NCI-H446 (cell line): ENCODE data around the gene CCNYL1.
"Not testable (repeated sequence)": the region's sequence is repeated elsewhere in the genome, so short reads cannot be mapped to it uniquely, and the experiment has no call there.

Experiments used
- DNase-seq, 2 experiments: peaks; one replicate each; lab custom pipeline; 2025; lab: John Stamatoyannopoulos, UW

CCNYL1 gene

DNA sequence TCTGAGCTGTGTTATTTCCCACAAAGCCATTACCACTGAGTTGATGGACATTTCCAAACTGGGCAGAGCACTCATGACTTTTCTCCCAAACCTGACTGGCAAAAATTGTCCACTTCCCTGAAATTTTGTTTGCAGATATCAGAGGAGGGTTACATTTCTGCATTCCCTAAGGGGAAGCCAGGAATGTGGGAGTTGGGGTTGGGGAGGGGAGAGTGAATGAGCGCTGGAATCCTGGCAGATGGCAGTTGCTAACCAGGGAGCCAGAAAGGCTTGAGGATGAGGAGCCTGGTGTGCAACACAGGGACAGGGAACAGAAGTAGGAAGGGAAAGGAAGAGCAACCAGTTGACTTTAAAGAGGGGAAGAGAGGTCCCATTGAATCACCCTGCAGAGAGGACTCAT lies 14.0 kb upstream of the CCNYL1 start:
- no peak for DNase-seq

- DNase-seq, result no peak
These were observed 13.1 kb upstream of the CCNYL1 start for GRCh38 chr2:207698301-207698700.

DNA sequence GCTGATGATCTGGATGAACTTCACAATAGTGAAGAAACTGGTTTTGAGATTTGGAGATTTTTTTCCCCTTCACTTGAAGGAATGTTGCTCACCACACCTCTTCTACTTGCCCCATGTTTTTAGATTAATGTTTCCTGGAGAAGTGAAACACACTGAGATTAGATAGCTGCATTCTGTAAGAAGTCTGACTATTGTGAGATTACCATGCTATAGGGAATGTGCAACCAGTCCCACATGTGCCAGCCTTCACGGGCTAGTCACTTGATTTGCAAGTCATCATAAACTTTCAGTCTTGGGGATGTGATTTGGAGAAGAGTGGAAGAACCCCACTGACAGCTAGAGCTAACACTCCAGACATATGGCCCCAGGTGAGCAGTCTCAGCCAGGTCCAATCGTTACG lies 7.4 kb upstream of the CCNYL1 start:
- DNase-seq, result no peak

DNA sequence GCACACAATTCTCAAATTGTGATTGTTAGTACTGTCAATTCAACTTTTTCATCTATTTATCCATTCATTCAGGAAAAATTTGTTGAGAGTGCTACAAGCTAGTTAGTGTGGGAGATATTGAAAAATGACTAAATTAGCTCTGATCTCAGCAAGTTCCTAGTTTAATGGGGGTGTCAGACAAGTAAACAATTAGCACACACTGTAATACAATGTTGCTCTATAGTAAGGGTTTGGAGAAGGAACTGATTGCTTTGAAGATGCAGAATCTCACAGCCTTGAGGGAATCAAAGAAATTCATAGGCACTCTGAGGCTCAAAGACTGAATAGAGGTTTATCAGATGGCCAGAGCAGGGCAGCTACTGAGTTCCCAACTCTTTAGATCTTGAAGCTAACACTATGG lies 6.8 kb upstream of the CCNYL1 start:
- DNase-seq, result no peak

DNA sequence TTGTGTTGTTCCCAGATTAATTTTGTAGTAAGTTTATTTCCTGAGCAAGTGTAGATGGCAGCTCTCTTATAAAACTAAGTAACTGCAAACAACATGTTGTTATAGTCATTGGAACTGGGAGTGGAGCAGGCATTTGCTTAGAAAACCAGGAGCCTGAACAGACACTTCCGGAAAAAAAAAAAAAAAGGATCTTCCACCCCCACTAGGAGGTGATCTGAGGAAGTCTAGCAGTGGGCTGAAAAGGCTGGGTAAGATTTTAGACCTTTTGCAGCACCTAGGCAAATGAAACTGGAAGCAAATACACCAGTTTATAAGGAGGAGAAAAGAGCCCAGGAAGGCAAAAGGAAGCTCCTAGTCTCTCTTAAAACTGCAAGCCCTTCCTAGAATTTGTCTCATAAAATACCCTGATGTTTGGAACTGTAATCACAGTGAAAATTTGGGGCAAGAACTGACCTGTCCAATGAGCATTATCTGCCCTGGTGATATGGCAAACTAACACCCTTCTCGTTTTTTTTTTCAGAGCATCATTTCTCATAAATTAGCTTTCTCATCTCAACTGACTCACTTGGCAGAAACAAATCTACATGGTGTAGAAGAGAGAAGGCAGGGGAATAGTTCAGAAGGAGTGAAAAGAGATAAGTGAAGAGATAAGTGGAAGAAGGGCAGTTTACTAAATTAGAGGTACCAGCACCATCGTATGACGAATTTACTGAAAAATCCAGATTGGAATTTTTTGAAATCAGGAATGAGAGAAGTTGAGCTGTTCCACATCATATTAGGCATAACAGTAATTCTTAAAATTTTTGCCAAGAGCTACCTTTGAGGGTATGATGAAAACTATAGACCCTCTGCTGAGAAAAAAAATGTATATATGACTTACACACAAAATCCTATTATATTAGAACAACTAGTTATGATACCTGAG lies 4.2 kb upstream of the CCNYL1 start:
- DNase-seq, result no peak

GRCh38 chr2:207711750-207712530 lies 500 bp downstream of the CCNYL1 start:
- DNase-seq, result no peak

DNA sequence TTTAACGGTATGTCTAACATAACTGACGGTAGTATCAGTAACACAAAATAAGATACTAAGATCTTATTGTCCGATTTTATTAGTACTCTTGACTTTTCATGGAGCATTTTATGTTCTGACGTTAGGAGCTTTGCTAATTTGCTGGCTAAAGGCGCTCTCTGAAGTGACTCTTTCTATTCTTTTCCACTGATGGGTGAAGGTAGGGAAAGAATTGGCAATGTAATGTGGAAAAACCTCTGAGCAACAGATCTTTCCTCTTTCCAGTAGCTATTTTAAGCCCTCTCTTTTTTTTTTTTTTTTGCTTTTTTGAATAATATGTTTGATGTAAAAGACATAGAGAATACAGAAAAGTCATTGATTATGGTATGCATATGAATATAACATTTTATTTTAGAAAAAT lies 4.6 kb downstream of the CCNYL1 start:
- DNase-seq, result no peak

GRCh38 chr2:207718521-207718920 lies 7.1 kb downstream of the CCNYL1 start:
- no peak for DNase-seq

- DNase-seq, result no peak
These were observed 7.6 kb downstream of the CCNYL1 start for GRCh38 chr2:207719008-207719407.

DNA sequence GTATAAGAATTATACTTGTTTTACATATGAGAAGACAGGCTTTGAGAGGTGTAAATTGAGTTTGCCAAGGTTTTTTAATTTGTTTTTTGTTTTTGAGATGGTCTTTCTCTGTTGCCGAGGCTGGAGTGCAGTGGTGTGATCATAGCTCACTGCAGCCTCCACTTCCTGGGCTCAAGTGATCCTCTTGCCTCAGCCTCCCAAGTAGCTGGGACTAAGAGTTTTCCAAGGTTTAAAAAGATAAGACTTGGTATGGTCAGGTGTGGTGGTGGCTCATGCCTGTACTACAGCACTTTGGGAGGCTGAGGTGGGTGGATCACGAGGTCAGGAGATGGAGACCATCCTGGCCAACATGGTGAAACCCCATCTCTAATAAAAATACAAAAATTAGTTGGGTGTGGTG lies 8.2 kb downstream of the CCNYL1 start:
- DNase-seq, result not testable (repeated sequence)

- DNase-seq, result no peak
These were observed 9.2 kb downstream of the CCNYL1 start for GRCh38 chr2:207720517-207721187.

- DNase-seq, result no peak
These were observed 11.5 kb downstream of the CCNYL1 start for GRCh38 chr2:207722773-207723424.

- not testable (repeated sequence) for DNase-seq
These were observed 12.0 kb downstream of the CCNYL1 start for GRCh38 chr2:207723425-207723787.

DNA sequence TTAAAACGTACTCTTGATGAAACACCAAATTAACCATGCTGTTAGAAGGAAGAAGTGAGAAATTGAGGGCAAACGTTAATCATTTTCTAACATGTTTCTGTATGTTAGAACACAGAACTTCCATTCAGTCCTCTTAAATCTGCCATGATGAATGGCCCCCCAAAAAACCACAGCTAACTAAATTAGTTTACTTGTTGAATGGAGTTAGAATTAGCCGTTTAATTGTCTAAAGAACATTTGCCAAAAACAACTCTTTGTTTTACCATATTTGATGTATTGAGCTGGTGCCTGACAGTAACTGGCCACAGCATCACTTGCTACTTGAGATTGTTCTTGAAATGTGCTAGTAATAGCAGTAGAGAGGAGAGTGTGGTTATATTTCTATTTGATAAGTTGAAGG lies 12.7 kb downstream of the CCNYL1 start:
- no peak for DNase-seq

- DNase-seq, result no peak
These were observed 14.6 kb downstream of the CCNYL1 start for GRCh38 chr2:207725873-207726578.

GRCh38 chr2:207727261-207727660 lies 15.8 kb downstream of the CCNYL1 start:
- no peak for DNase-seq

DNA sequence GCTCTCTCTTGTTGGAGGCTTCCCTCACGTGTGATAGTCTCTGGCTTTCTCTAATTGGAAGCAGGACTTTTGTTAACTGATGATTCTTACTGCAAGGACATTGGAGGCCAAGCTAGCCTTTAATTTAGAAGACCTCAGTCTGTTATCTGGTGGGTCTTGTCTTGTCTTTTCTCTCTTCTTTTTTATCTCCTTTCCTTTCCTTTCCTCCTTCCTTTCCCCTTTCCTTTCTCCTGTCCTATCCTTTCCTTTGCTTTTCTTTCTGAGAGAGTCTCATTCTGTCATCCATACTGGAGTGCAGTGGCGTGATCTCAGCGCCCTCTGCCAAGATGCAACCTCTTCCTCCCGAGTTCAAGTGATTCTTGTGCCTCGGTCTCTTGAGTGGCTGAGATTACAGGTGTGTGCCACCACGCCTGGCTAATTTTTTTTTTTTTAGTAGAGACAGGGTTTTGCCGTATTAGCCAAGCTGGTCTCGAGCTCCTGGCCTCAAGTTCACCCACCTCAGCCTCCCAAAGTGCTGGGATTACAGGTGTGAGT lies 18.1 kb downstream of the CCNYL1 start:
- DNase-seq, result no peak

DNA sequence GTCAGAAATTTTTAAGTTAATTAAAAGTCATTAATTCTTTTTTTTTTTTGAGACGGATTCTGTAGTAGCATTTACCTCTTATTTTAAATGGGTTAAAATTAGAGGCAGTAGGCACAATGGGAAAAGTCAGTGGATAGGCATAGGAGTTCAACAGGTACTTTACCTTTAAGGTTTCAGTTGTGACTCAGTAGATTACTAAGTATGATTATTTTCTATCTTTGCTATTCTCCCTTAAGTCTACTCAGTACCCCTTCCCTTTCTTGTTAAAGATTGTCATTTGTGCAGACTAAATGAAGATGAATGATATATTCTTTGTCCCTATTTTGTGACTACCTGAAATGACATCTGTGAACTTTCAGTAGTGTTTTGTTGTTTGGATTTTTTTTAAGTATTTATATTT lies 19.7 kb downstream of the CCNYL1 start:
- DNase-seq, result no peak

DNA sequence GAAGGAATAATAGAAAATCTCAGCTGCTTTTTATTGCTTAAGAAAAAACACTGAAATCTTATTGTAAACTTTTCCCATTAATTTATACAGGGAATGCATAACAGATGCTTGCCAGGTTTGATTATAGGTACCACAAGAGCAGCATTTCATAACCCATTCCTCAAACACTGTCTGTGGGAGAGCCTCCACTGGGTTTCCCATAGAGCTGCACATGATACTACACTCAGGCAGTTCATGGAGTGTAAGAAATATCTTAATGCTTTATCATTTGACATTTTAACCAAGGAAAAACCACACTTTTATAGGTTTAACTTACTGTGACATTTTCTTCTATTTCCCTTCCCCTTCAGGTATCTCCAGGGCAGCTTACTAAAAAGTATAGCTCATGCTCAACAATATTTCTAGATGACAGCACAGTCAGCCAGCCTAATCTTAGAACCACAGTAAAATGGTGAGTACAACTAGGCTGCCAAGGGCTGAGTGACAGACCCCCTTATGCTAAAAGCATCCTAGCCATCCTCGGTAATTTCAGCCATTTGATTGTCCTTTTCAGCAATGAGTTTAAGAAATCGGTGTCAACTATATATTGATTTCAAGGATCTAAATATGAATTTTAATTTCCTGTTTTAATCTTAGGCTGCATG lies 22.3 kb downstream of the CCNYL1 start:
- DNase-seq, result no peak

DNA sequence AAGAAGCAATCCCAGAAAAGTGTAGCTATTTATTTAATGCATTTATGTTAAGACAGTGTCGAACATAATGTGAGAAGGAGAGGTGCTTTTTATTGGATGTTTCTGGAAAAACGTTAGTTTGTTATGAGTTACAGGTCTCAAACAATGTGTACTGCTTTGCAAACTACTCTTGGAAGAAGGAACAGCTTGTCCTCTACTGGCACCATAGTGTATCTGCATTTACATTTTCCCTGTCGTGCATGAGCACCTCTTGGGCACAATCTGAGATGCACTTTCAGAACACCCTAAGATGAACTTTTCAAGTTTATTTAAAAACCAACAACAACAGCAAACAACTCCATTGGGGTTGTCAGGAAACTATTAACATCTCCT lies 22.8 kb downstream of the CCNYL1 start:
- DNase-seq, result no peak
